HG03571 (cell line): ENCODE data around the gene TFEC.

Experiments used
- ATAC-seq: cut with Tn5 transposase; IDR thresholded peaks from one replicate; pipeline ENCODE4 v1.9.1; 2021; ENCODE audit not compliant: unreplicated experiment

The TFEC gene

DNA sequence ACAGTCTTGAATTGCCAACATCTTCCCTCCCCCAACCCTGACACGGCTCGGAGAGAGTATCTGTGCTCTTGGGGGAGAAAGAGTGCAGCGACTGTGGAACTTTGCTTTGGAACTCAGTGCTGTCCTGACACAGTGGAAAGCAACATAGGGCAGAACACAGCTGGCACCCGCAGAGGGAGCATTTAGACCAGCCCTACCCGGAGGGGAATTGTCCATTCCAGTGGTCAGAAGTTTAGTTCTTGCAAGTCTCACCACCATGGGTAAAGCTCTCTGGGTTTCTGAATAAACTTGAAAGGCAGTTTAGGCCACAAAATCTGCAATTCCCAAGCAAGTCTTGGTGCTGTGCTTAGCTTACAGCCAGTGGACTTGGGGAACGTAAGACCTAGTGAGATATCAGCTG, 34.9 kb downstream of the TFEC start:
- no peak for ATAC-seq

DNA sequence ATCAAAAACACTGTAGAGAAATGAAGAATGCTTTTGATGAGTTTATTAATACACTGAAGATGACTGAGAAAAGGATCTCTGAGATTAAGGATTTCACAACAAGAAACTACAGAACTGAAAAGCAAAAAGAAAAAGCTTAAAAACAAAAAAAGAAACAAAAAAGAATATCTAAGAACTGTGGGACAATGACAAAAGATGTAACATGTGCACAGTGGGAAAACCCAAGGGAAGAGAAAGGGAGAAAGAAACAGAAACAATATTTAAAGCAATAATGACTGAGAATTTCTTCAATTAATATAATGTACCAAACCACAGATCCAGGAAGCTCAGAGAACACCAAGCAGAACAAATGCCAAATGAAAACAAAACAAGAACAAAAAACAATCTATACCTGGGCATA, 42.2 kb downstream of the TFEC start:
- no peak for ATAC-seq

DNA sequence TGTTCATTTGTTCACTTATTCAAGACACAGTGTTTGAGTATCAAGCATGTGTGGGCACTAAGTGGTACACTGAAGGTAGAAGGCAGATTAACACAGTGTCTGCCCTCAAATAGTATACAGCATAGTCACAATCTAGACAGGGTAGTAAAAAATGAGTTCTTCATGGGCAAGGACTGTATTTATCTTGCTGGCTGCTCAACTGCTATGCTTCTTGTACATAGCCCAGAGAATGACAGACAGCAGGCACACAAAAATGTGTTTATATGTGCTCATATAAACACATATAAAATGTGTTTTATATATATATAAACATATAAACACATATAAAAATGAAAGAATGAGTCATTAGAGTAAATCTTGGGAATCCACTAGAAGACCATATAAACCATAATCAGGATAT, 43.1 kb downstream of the TFEC start:
- ATAC-seq: no peak

DNA sequence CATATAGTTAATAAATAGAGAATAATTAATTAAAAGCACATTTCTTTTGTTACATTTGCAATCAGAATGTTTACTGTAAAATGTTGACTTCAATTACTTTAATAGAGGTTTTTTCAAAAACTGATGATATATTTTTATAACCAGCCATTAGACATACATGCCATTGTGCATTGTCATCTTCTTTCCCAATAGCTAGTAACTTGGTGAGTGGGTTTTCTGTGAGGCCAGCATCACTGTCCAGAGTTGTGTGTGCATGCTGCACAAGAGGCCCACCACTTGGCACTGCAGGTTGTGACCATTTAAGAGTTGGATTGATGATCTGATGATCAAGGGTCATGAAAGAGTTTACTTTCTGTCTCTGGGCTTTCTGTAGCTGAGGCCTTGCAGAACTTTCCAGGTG, 46.5 kb downstream of the TFEC start:
- no peak for ATAC-seq

- ATAC-seq: no peak
These were observed 50.4 kb downstream of the TFEC start for GRCh38 chr7:115980159-115980558.

- no peak for ATAC-seq
These were observed 53.9 kb downstream of the TFEC start for GRCh38 chr7:115976651-115977050.

- no peak for ATAC-seq
These were observed 54.8 kb downstream of the TFEC start for GRCh38 chr7:115975766-115976165.

DNA sequence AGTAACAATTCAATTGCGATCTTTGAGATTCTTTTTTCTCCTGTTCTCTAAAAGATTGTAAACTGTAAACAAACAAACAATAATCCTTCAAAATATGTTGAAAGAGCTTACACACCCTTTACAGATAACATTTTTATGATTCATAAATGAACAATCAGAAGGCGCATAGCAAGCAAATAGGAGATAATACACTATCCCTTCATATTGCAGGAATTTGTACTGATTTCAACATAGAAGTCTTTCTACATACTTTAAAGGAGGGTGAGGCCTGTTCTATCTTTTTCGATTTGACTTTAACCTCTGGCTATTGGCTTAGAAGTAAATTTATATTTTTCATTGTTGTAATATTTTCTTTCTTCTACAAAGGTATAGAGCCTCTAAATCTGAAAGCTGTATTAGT, 57.2 kb downstream of the TFEC start:
- ATAC-seq: no peak

DNA sequence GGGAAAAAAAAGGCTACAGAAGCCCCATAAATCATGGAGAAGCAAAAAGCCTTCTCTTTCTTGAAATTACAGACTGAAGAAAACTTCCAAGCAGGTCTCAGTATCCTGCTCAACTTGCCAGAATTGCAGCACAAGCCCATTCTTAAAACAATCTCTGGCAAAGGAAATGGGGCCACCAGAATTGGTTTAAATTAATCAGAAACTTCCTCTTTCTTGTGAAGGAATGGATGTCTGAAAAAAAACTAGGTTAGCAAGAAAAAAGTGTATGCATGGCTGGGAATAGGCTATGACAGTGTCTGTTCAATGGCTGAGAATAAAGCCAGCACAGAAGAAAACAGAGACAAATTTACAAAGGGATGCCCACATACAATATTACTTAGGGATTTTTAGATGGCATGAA, 59.1 kb downstream of the TFEC start:
- ATAC-seq: no peak

DNA sequence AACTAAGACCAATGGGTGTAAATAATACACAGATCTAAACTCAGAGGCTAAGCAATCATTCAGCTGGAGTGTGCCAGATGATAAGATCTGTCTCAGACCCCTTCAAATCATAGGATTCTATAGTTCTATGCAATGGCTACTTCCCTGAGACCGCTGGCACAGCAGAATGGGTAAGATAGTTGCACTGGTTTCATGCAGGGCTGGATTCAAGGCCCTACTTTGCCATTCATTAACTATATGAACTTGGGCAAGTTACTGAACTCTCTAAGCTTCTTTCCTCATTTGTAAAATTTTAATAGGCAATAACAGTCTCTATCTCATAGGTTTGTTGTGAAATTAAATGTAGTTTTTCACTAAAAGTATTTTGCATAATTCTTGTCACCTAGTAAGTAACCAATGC, 62.0 kb downstream of the TFEC start:
- ATAC-seq: no peak

- ATAC-seq: no peak
These were observed 62.4 kb downstream of the TFEC start for GRCh38 chr7:115968171-115968570.

- no peak for ATAC-seq
These were observed 64.6 kb downstream of the TFEC start for GRCh38 chr7:115965796-115966475.

- ATAC-seq: no peak
These were observed 65.3 kb downstream of the TFEC start for GRCh38 chr7:115965236-115965635.

- ATAC-seq: no peak
These were observed 65.8 kb downstream of the TFEC start for GRCh38 chr7:115964799-115965198.

- ATAC-seq: no peak
These were observed 68.2 kb downstream of the TFEC start for GRCh38 chr7:115962340-115962739.

DNA sequence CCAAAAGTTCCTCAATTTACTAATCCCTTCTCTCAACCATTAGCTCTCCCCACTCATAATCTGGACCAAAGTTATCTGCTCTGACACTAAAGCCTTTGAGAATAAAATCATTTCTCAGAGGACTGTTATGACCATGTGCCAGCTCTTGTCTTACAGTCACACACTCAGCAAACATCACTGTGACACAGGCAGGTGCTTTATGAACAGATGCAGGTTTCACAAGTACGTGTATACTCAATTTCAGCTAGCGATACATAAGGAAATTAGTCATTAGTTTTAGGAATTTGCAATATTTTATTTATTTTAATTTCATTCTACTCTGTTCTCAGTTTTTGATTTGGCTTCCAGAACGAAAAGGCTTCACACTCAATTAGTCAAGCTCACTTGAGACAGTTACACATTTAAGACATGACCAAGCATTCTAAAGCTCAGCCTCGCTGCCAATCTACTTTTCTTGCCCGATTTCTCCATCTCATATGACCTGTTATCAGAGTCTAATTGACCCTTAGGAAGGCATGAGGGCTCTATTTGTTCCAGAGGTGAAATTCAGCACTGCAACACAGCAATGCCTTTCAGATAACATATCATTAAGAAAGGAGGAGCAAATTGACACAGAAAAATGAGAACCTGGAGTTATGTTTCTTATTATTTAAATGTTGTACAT, 76.8 kb downstream of the TFEC start:
- no peak for ATAC-seq

GRCh38 chr7:115952832-115953231, 77.7 kb downstream of the TFEC start:
- no peak for ATAC-seq

DNA sequence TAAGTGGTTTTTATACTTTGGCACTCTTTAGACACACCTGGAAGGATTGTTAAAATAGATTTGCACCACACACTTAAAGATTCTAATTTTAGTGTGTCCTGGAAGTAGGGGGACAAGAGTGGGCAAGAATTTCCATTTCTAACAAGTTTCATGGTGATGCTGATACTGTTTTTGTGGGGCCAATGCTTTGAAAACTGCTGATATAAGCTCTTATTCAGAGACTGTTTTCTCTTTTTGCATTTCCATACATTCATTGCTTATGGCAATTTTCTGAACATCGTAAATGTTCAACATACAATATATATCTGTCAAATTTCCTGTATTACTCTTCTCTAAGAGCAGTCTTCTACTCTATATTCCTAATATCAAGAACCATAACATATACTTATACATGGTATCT, 79.0 kb downstream of the TFEC start:
- no peak for ATAC-seq

DNA sequence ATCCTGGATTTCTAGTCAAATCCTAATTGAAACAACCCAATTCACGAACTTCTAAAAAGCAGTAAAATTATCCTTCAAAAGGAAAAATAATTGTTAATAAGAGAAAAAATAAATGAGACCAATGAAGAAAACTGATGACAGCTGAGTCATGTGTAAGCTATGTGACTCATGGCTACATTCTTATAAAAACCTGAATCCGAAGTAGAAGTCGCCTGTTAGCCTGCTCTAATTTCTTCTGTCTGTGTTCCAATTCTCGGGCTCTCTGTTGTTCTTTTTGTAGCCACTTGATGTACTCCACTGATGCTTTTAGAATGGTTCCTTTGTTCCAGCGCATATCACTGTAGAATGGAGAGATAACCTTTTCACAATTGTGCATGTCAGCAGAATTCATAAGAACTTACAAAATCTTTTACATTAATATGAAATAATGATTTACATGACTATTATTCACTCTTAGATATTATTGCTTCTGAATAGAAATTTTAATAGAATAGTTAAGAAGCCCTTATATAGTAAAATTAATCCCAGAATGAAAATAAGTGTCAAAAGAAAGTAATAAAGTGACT, 88.8 kb downstream of the TFEC start:
- ATAC-seq: no peak

DNA sequence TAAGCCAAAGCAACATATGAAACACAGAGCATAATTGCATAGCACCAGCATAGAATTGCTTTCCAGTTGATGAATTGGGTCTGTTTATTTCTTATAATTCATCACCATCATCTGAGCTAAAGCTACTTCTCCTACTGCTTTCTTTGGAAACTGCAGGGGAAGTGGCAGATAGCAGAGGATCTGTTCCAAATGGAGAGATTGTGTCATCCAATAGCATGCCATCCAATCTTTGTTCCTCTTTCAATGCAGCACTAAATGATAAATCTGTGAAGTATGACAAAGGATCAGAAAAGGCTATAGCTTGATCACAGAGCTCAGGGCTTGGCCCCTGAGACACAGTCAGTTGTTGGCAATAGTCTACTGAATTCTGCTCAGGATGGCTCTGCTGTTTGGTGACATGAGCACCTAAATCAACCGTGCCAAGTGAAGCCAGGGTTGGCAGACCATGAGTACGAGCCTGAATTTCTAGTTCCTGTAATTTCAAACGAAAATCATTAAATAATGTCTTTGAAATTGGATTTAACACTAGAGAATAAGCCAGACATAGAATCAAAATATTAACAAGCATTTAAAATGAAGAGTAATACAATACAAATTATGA, 90.0 kb downstream of the TFEC start:
- ATAC-seq: no peak

GRCh38 chr7:115937960-115938359, 92.6 kb downstream of the TFEC start:
- ATAC-seq: no peak

GRCh38 chr7:115933471-115933870, 97.1 kb downstream of the TFEC start:
- ATAC-seq: no peak
